ENCODE measurements around the gene EPHA7. TPM values are rescaled to one million over a fixed set of nuclear protein-coding genes. Genes with fewer than 3 reads are reported as not detected.

Gene EPHA7
- total RNA-seq, 1 experiment from 2014 or later: 9.5 TPM

DNA sequence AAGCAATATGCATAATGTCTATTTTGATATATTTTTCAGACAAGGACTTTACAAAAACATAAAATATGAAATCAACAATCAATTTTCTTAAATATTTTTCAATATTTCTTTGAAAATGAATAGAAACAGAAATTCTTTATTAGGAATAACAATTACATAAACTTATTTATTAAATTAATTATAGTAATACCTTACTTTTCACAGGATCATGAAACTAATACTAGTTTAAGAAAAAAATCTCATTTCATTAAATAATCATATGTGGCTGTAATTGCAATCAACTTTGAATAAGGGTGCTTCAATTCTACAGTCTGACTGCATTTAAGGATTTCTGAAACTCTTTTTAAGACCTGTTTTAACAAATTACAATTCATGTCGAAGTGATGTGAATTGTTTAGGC is 26.6 kb downstream of the EPHA7 start:
- H2BK20ac ChIP-seq (ENCODE audit: low read depth, low read length, poor library complexity, severe bottlenecking): no peak overlapping the region
- H2AK5ac ChIP-seq (ENCODE audit: insufficient read length, low read length): no peak overlapping the region
- H2BK15ac ChIP-seq (ENCODE audit: low read depth, low read length): no peak overlapping the region
- H4K5ac ChIP-seq (ENCODE audit: insufficient read length, low read depth, low read length): no peak overlapping the region
- H3K4ac ChIP-seq (ENCODE audit: low read depth, low read length): no peak overlapping the region
- WGBS (ENCODE audit: extremely low coverage, insufficient read length, low lambda C conversion rate): no CpG with 5 or more reads among the region's 1 CpG
- no peak overlapping the region for H2BK120ac ChIP-seq (ENCODE audit: low read depth, low read length, poor library complexity, severe bottlenecking)
- no peak overlapping the region for H2BK5ac ChIP-seq (ENCODE audit: insufficient read length, low read length)
- DNase-seq: no peak
- H3K27me3 Mint-ChIP-seq (ENCODE audit: low read depth): no peaks in the 10 kb centered on the region
- no peak overlapping the region for H2BK12ac ChIP-seq (ENCODE audit: insufficient read length, low read depth, low read length)
- H4K20me1 ChIP-seq (ENCODE audit: control insufficient read depth, insufficient read depth, insufficient read length): no peaks in the 10 kb centered on the region
- H3K4me2 ChIP-seq (ENCODE audit: insufficient read depth, insufficient read length, low read length): no peak overlapping the region
- no peak overlapping the region for H3T11ph ChIP-seq (ENCODE audit: low read length)
- no peaks in the 10 kb centered on the region for H3K9me3 ChIP-seq (ENCODE audit: control insufficient read depth, low read depth, low read length)
- H4K8ac ChIP-seq (replicated peaks; ENCODE audit: insufficient read length, low read depth, low read length): no peak overlapping the region
- TF ChIP-seq, protein P1, sequence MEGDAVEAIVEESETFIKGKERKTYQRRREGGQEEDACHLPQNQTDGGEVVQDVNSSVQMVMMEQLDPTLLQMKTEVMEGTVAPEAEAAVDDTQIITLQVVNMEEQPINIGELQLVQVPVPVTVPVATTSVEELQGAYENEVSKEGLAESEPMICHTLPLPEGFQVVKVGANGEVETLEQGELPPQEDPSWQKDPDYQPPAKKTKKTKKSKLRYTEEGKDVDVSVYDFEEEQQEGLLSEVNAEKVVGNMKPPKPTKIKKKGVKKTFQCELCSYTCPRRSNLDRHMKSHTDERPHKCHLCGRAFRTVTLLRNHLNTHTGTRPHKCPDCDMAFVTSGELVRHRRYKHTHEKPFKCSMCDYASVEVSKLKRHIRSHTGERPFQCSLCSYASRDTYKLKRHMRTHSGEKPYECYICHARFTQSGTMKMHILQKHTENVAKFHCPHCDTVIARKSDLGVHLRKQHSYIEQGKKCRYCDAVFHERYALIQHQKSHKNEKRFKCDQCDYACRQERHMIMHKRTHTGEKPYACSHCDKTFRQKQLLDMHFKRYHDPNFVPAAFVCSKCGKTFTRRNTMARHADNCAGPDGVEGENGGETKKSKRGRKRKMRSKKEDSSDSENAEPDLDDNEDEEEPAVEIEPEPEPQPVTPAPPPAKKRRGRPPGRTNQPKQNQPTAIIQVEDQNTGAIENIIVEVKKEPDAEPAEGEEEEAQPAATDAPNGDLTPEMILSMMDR (conservative IDR thresholded peaks at IDR 0.05): no peak
- no peaks in the 10 kb centered on the region for H3K36me3 Mint-ChIP-seq (ENCODE audit: insufficient read depth in 1 of 3, low read depth in 3 of 3)
- no peak overlapping the region for H2AFZ ChIP-seq (ENCODE audit: low read length)
- no peaks in the 10 kb centered on the region for H3K27me3 ChIP-seq (ENCODE audit: insufficient read depth, low read length)
- no peak overlapping the region for H3K27ac Mint-ChIP-seq
- no peak overlapping the region for H4K91ac ChIP-seq (ENCODE audit: insufficient read length, low read depth, low read length)
- no peaks in the 10 kb centered on the region for H3K79me2 ChIP-seq (ENCODE audit: insufficient read depth, low read length)
- no peak overlapping the region for H3K27ac ChIP-seq (ENCODE audit: insufficient read length, low read depth, low read length)
- H3K4me3 Mint-ChIP-seq: no peak overlapping the region
- no peaks in the 10 kb centered on the region for H3K23me2 ChIP-seq (ENCODE audit: insufficient read length, low read depth, low read length, poor library complexity, severe bottlenecking)
- peaks cover 4 to 6% of the 10 kb centered on the region in 2 experiments; a peak in 3 of 4 replicates for H3K4me1 Mint-ChIP-seq
- H3K4me1 ChIP-seq (ENCODE audit: insufficient read depth, low read length): no peaks in the 10 kb centered on the region
- no peak overlapping the region for H3K14ac ChIP-seq (ENCODE audit: insufficient read depth, low read length)
- no peak overlapping the region for H3K23ac ChIP-seq (ENCODE audit: insufficient read length, low read depth, low read length)
- H3K9ac ChIP-seq (ENCODE audit: extremely low read depth, insufficient read length, low read length): no peak overlapping the region
- H3K79me1 ChIP-seq (ENCODE audit: insufficient read depth, low read depth, low read length, poor library complexity, severe bottlenecking): no peaks in the 10 kb centered on the region
- no peak overlapping the region for H3K18ac ChIP-seq (ENCODE audit: insufficient read length, low read depth, low read length)
- no peaks in the 10 kb centered on the region for H3K9me3 Mint-ChIP-seq
- no peak overlapping the region for H3K56ac ChIP-seq (ENCODE audit: insufficient read length, low read depth, low read length)

All from H9 (cell line).